ENCODE measurements around the gene KCNIP4. TPM values are rescaled to one million over a fixed set of nuclear protein-coding genes. Genes with fewer than 3 reads are reported as not detected.

Gene KCNIP4
- total and polyA plus RNA-seq, 9 of the 15 experiments (the other 6 are each of a cell fraction or from before 2014, with no cell fraction given), result 0.25 to 0.41 TPM; not detected in 7

GRCh38 chr4:20681271-20681670 lies 1267.3 kb downstream of the KCNIP4 start:
- intact Hi-C loops (cut with micrococcal nuclease) (loop anchor here (10.0 kb wide), 1 partner anchor 386 kb away; no protein-coding TSS in a partner anchor), in situ Hi-C loops (cut with MboI) (loop anchor here (25.0 kb wide), 1 partner anchor 1994 kb away; no protein-coding TSS in a partner anchor)
- Histone ChIP-seq H3K27ac (ENCODE audit: extremely low read depth, low read depth, low read length) (no peak overlapping the region), H3K9me1 (ENCODE audit: control insufficient read depth, insufficient read depth, low read length) (no peaks in the 10 kb centered on the region), H3K9me3 (replicated peaks; ENCODE audit: control insufficient read depth, insufficient read depth, low read depth, low read length) (no peaks in the 10 kb centered on the region), H4K20me1 (replicated peaks; ENCODE audit: control insufficient read depth, insufficient read depth, low read length) (no peaks in the 10 kb centered on the region), H3K9ac (ENCODE audit: insufficient read depth in 1 of 2, low read depth in 2 of 2, low read length in 2 of 2) (no peak overlapping the region), H3K4me2 (ENCODE audit: insufficient read depth, low read length) (no peak overlapping the region), H3K79me2 (ENCODE audit: control insufficient read depth, insufficient read depth, low read length) (no peaks in the 10 kb centered on the region), H3K27me3 (ENCODE audit: control insufficient read depth in 2 of 2, insufficient read depth in 2 of 2, low read length in 2 of 2) (no peaks in the 10 kb centered on the region; a peak in 1 of 5 replicates), H2AFZ (ENCODE audit: low read depth, low read length) (no peak overlapping the region), H3K4me3 (no peak overlapping the region), H3K36me3 (ENCODE audit: control insufficient read depth, insufficient read depth, low read length) (no peaks in the 10 kb centered on the region), H3K4me1 (replicated peaks in 1 of 2; ENCODE audit: control insufficient read depth in 2 of 2, insufficient read depth in 2 of 2, low read length in 2 of 2) (no peaks in the 10 kb centered on the region)
- ATAC-seq (no peak), DNase-seq (ENCODE audit: extremely low read depth in 1 of 4, low spot score in 3 of 4) (no peak), FAIRE-seq (no peak)
- WGBS (ENCODE audit: insufficient coverage, low coverage, missing lambda C conversion rate), result 0% methylated on average over 1 of the region's 1 CpG
- CTCF ChIA-PET (ENCODE audit: low intra/inter-chr PET ratio), result no interaction called here
- no TSS peak for BruUV-seq (replicated peaks)
- TF ChIP-seq TFAP4 (CRISPR knock-in tag; IDR thresholded peaks at IDR 0.05; ENCODE audit: borderline replicate concordance), result no peak
- POLR2A ChIA-PET, result interaction anchor here (0.7 kb wide), 1 partner anchor 153 kb away, joined by 3 read pairs; no protein-coding TSS in a partner anchor

GRCh38 chr4:20680736-20681135 lies 1267.8 kb downstream of the KCNIP4 start:
- intact Hi-C loops (cut with micrococcal nuclease), result loop anchor here (10.0 kb wide), 1 partner anchor 386 kb away; no protein-coding TSS in a partner anchor
- no peak overlapping the region for H3K4me2 ChIP-seq (ENCODE audit: insufficient read depth, low read length)
- no peaks in the 10 kb centered on the region for H3K4me1 ChIP-seq (replicated peaks in 1 of 2; ENCODE audit: control insufficient read depth in 2 of 2, insufficient read depth in 2 of 2, low read length in 2 of 2)
- DNase-seq (ENCODE audit: extremely low read depth in 1 of 4, low spot score in 3 of 4), result no peak
- CTCF ChIA-PET (ENCODE audit: low intra/inter-chr PET ratio), result no interaction called here
- POLR2A ChIA-PET, result interaction anchor here (0.7 kb wide), 1 partner anchor 153 kb away, joined by 3 read pairs; no protein-coding TSS in a partner anchor
- no TSS peak for BruUV-seq (replicated peaks)
- H3K27me3 ChIP-seq (ENCODE audit: control insufficient read depth in 2 of 2, insufficient read depth in 2 of 2, low read length in 2 of 2), result no peaks in the 10 kb centered on the region; a peak in 1 of 5 replicates
- no peak for FAIRE-seq
- no peaks in the 10 kb centered on the region for H3K36me3 ChIP-seq (ENCODE audit: control insufficient read depth, insufficient read depth, low read length)
- no peak overlapping the region for H2AFZ ChIP-seq (ENCODE audit: low read depth, low read length)
- no peak overlapping the region for H3K9ac ChIP-seq (ENCODE audit: insufficient read depth in 1 of 2, low read depth in 2 of 2, low read length in 2 of 2)
- no peak overlapping the region for H3K4me3 ChIP-seq
- H3K9me3 ChIP-seq (replicated peaks; ENCODE audit: control insufficient read depth, insufficient read depth, low read depth, low read length), result no peaks in the 10 kb centered on the region
- in situ Hi-C loops (cut with MboI), result loop anchor here (25.0 kb wide), 1 partner anchor 1993 kb away; no protein-coding TSS in a partner anchor
- no peaks in the 10 kb centered on the region for H3K9me1 ChIP-seq (ENCODE audit: control insufficient read depth, insufficient read depth, low read length)
- no peak for ATAC-seq
- no peaks in the 10 kb centered on the region for H4K20me1 ChIP-seq (replicated peaks; ENCODE audit: control insufficient read depth, insufficient read depth, low read length)
- no peak overlapping the region for H3K27ac ChIP-seq (ENCODE audit: extremely low read depth, low read depth, low read length)
- WGBS (ENCODE audit: insufficient coverage, low coverage, missing lambda C conversion rate), result 0% methylated on average over 1 of the region's 1 CpG
- no peaks in the 10 kb centered on the region for H3K79me2 ChIP-seq (ENCODE audit: control insufficient read depth, insufficient read depth, low read length)
- no peak for TF ChIP-seq GATA2 (CRISPR knock-in tag; IDR thresholded peaks at IDR 0.05)
- no peak for TF ChIP-seq ZNF165 (CRISPR knock-in tag; IDR thresholded peaks at IDR 0.05; ENCODE audit: borderline replicate concordance)
